PC-9 (cell line): ENCODE measurements around the gene OTX1.

Source experiments
- CTCF ChIP-seq: fragments of 200-600 bp; sonication (generic); conservative IDR thresholded peaks from 2 replicates; pipeline ENCODE4 v1.6.1; 2017; ENCODE audit warnings: mixed run types, antibody characterized with exemption, mild to moderate bottlenecking, moderate library complexity
- EZH2 ChIP-seq: fragments of 200-600 bp; sonication (generic); IDR thresholded peaks from 2 replicates; pipeline ENCODE4 v1.8.0; 2017; ENCODE audit warnings: antibody characterized with exemption, low read depth

- TF ChIP-seq CTCF (no peak), EZH2 (no peak)
These were observed 15.5 kb upstream of the OTX1 start for GRCh38 chr2:63035169-63035568.
